Adipocyte (in vitro differentiated cells): ENCODE results near the gene GRIK2.
A peak's percentile ranks its signal among the peaks of the same experiment; 100 is the strongest.

Source experiments
- DNase-seq: peaks from one replicate; pipeline ENCODE4 v3.0.0-alpha.2; 2015; ENCODE audit warnings: low read depth
- H3K27me3 ChIP-seq: replicated peaks from 2 replicates; pipeline ENCODE4 v1.7.0; 2013; ENCODE audit warnings: mild to moderate bottlenecking, low read length, moderate library complexity; ENCODE audit not compliant: control insufficient read depth, insufficient read depth
- H3K36me3 ChIP-seq: 2 replicates; pipeline ENCODE4 v1.7.0; 2013; ENCODE audit warnings: low read length, mild to moderate bottlenecking, moderate library complexity; ENCODE audit not compliant: control insufficient read depth, insufficient read depth, severe bottlenecking
- H3K4me1 ChIP-seq: 2 replicates; pipeline ENCODE4 v1.7.0; 2013; ENCODE audit warnings: mild to moderate bottlenecking, low read length, moderate library complexity; ENCODE audit not compliant: control insufficient read depth, insufficient read depth
- H3K4me3 ChIP-seq: 2 replicates; pipeline ENCODE4 v1.7.0; 2013; ENCODE audit warnings: mild to moderate bottlenecking, low read length, moderate library complexity
- H3K9ac ChIP-seq: 2 replicates; pipeline ENCODE4 v1.7.0; 2013; ENCODE audit warnings: mild to moderate bottlenecking, low read length, moderate library complexity
- H3K9me3 ChIP-seq: 2 replicates; pipeline ENCODE4 v1.7.0; 2013; ENCODE audit warnings: mild to moderate bottlenecking, low read length, moderate library complexity; ENCODE audit not compliant: control insufficient read depth

Gene GRIK2

DNA sequence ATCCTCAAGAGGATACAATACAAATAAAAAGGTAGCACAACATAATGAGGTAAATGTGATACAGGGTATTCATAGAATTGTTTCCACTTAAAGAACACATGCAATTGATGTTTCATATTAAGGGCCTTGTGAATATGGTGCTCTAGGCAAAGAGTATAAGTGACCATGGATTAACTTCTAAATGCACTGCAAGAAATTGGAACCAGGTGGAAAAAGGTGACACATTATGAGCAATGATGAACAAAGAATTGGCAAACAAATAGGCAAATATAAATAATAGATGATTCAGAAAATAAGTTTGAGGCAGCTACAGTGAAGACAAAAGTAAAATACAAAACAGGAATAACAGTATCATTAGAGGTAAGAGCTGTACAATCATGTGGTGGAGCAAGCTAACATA is 192.0 kb downstream of the GRIK2 start:
- Histone ChIP-seq H3K9me3 (no peaks in the 10 kb centered on the region), H3K4me3 (no peak overlapping the region), H3K27me3 (no peaks in the 10 kb centered on the region), H3K9ac (no peak overlapping the region), H3K36me3 (no peaks in the 10 kb centered on the region), H3K4me1 (no peaks in the 10 kb centered on the region)
- DNase-seq, result no peak

DNA sequence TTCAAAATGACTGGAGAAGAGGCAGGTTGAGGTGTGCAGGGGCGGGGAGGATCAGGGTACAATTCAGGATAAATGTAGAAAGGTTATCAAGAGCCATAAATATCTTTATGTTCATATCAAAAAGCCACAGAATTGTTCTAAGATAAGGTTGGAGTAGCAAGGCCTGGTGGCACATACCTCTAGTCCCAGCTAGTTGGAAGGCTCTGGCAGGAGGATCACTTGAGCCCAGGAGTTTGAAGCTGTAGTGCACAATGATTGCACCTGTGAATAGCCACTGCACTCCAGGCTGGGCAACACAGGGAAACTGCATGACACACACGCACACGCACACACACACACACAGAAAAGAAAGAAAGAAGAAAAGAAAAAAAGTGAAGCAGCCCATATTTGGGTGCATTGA is 194.8 kb downstream of the GRIK2 start:
- H3K9me3 ChIP-seq, result no peaks in the 10 kb centered on the region
- no peak for DNase-seq
- no peaks in the 10 kb centered on the region for H3K4me1 ChIP-seq
- no peak overlapping the region for H3K4me3 ChIP-seq
- no peak overlapping the region for H3K9ac ChIP-seq
- no peaks in the 10 kb centered on the region for H3K27me3 ChIP-seq
- H3K36me3 ChIP-seq, result no peaks in the 10 kb centered on the region

DNA sequence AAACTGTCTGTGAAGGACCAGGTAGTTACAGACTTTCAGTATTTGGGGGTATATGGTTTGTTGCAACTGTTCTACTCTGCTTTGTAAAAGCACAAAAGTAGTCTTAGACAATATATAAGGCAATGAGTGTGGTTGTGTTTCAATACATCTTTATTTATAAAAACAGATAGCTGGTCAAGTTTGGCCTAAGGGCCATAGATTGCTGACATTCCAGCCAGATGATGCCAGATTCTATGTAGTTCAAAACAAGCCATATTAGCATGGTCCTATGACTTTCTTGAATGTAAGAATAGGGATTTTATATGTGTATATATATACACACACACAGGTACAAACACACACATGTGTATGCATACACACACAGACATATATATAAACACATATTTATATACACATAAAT is 201.8 kb downstream of the GRIK2 start:
- H3K4me3 ChIP-seq, result no peak overlapping the region
- no peaks in the 10 kb centered on the region for H3K4me1 ChIP-seq
- no peak overlapping the region for H3K9ac ChIP-seq
- H3K9me3 ChIP-seq, result no peaks in the 10 kb centered on the region
- no peaks in the 10 kb centered on the region for H3K27me3 ChIP-seq
- H3K36me3 ChIP-seq, result no peaks in the 10 kb centered on the region
- DNase-seq, result peak; percentile 10

DNA sequence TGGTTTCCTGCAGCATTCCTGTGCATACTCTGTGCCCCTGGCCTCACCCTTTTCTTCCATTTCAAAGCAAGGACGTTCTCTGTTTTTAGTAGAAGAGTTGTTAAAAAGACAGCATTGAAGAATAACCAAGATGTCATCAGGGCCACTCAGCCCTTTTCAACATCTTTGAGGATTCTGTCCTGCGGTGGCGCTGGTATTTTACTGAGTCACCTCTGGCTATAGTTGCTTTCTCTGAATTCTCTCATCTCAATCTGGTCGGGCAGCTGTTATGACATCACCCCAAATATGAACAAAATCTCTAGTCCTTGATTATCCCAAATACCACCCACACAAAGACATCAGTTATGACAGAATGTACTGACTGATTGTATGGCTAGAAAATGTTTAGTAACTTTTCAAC is 204.2 kb downstream of the GRIK2 start:
- no peak overlapping the region for H3K4me3 ChIP-seq
- no peaks in the 10 kb centered on the region for H3K4me1 ChIP-seq
- no peaks in the 10 kb centered on the region for H3K27me3 ChIP-seq
- H3K9me3 ChIP-seq, result no peaks in the 10 kb centered on the region
- peak; percentile 91 for DNase-seq
- H3K36me3 ChIP-seq, result no peaks in the 10 kb centered on the region
- H3K9ac ChIP-seq, result no peak overlapping the region

DNA sequence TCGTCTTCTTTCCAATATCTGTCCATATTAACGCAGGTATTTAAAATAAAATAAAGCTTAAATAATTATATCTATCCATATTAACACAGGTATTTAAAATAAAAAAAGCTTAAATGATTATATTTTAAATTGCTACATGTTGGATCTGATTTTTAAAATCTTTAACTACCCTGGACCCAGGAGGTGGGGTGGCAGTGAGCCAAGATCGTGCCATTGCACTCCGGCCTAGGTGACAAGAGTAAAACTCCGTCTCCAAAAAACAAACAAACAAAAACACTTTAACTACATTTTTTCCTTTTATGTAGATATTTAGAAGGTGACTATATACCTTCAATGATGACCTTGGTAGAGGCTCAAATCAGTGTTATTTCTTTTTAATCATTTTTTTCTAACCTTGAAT is 211.9 kb downstream of the GRIK2 start:
- Histone ChIP-seq H3K4me1 (no peaks in the 10 kb centered on the region), H3K4me3 (no peak overlapping the region), H3K36me3 (no peaks in the 10 kb centered on the region), H3K27me3 (no peaks in the 10 kb centered on the region), H3K9ac (no peak overlapping the region), H3K9me3 (no peaks in the 10 kb centered on the region)
- DNase-seq, result no peak

DNA sequence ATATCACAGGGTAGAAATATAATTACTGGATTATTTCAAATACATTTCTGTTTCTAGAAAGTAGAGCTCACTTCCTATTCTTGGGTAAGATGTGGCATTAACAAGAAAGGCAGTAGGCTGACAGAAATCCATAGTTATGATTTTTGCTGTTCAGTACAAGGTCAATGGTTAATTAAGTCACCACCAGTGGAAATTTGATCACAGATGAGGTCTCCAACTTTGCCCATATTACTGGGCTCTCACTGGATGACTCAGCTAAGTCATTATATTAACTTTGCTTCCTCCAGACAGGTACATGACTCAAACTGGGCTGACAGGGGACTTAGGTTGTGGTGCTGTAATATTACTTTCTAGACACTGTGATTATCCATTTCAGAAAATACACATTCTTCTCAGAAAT is 212.4 kb downstream of the GRIK2 start:
- Histone ChIP-seq H3K9ac (no peak overlapping the region), H3K4me1 (no peaks in the 10 kb centered on the region), H3K27me3 (no peaks in the 10 kb centered on the region), H3K9me3 (no peaks in the 10 kb centered on the region), H3K36me3 (no peaks in the 10 kb centered on the region), H3K4me3 (no peak overlapping the region)
- DNase-seq, result no peak

DNA sequence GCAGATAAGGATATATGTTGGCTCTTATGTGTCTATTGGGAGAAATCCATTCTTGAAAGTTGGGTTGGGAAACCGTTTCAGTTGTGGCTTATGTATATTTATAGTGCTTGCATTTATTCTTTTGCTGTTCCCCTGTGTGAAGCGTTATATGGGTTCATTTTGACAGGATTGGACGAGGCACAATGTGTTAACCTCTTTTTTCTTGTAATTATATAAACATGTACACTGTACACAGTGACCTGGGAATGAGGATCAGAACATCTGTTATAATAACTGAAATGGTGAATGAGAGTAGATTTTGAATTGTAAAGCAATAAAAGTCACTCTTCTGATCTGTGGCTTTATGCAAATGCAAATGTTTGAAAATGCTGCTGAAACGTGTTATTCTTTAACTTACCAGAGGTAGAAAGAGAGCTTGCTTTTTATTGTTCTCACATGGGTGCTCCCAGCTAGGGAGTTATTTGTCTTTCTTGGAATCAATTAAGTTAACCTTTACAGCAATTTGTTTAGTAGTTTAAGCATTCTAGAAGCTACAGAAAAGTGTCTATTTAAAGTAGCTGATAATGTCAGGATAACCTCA is 213.7 kb downstream of the GRIK2 start:
- Histone ChIP-seq H3K4me3 (no peak overlapping the region), H3K9me3 (no peaks in the 10 kb centered on the region), H3K9ac (no peak overlapping the region), H3K4me1 (no peaks in the 10 kb centered on the region), H3K27me3 (no peaks in the 10 kb centered on the region), H3K36me3 (no peaks in the 10 kb centered on the region)
- DNase-seq, result no peak

DNA sequence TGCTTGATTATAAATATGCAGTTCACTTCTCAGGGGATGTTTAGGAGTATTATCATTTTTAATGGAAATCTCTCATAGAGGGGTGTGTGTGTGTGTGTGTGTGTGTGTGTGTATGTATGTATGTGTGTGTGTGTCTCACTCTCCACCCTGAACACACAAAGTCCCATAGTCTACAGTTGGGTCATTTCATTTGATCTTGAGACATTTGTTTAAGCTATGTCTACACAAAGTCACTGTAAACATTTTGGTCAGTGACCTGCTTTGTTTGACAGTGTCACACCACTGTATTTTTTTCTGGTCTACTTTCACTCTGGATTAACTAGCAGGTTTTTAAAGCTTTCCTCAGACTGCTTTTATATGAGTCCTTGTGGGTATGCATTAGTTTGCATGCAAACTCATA is 215.2 kb downstream of the GRIK2 start:
- no peak overlapping the region for H3K4me3 ChIP-seq
- DNase-seq, result no peak
- no peaks in the 10 kb centered on the region for H3K27me3 ChIP-seq
- no peaks in the 10 kb centered on the region for H3K4me1 ChIP-seq
- H3K36me3 ChIP-seq, result no peaks in the 10 kb centered on the region
- H3K9me3 ChIP-seq, result no peaks in the 10 kb centered on the region
- H3K9ac ChIP-seq, result no peak overlapping the region

GRCh38 chr6:101613556-101613955 is 220.0 kb downstream of the GRIK2 start:
- no peak for DNase-seq
- Histone ChIP-seq H3K36me3 (no peaks in the 10 kb centered on the region), H3K4me1 (no peaks in the 10 kb centered on the region), H3K9me3 (no peaks in the 10 kb centered on the region), H3K4me3 (no peak overlapping the region), H3K9ac (no peak overlapping the region), H3K27me3 (no peaks in the 10 kb centered on the region)

GRCh38 chr6:101614774-101615173 is 221.3 kb downstream of the GRIK2 start:
- Histone ChIP-seq H3K4me3 (no peak overlapping the region), H3K36me3 (no peaks in the 10 kb centered on the region), H3K27me3 (no peaks in the 10 kb centered on the region), H3K4me1 (no peaks in the 10 kb centered on the region), H3K9ac (no peak overlapping the region), H3K9me3 (no peaks in the 10 kb centered on the region)
- DNase-seq, result peak; percentile 60

- no peaks in the 10 kb centered on the region for H3K36me3 ChIP-seq
- no peaks in the 10 kb centered on the region for H3K4me1 ChIP-seq
- H3K9ac ChIP-seq, result no peak overlapping the region
- no peaks in the 10 kb centered on the region for H3K9me3 ChIP-seq
- no peak for DNase-seq
- H3K27me3 ChIP-seq, result no peaks in the 10 kb centered on the region
- no peak overlapping the region for H3K4me3 ChIP-seq
Observed at GRCh38 chr6:101626269-101626668, 232.8 kb downstream of the GRIK2 start.

- no peak for DNase-seq
- Histone ChIP-seq H3K9ac (no peak overlapping the region), H3K36me3 (no peaks in the 10 kb centered on the region), H3K4me3 (no peak overlapping the region), H3K4me1 (no peaks in the 10 kb centered on the region), H3K9me3 (no peaks in the 10 kb centered on the region), H3K27me3 (no peaks in the 10 kb centered on the region)
Observed at GRCh38 chr6:101630941-101631340, 237.4 kb downstream of the GRIK2 start.
